HepG2 (cell line): ENCODE results near the gene LNX2.

Source experiments
- HNRNPH1 ChIP-seq: fragments of 200-400 bp; formaldehyde crosslinking; optimal IDR thresholded peaks from 2 replicates; pipeline ENCODE3; 2017; ENCODE audit warnings: mild to moderate bottlenecking, low read depth, low read length
- KDM1A ChIP-seq: IDR thresholded peaks from 2 replicates; pipeline ENCODE4 v1.6.1; 2016; ENCODE audit warnings: missing compliant biosample characterization
- MAZ ChIP-seq, 2 experiments: sonication (generic) in 1 of 2; formaldehyde crosslinking in 1 of 2; IDR thresholded peaks; 2 replicates each; pipeline versions ENCODE4 v1.5.0 to v1.6.1; 2012 to 2020; ENCODE audit warnings: low read depth in 2 of 2, mild to moderate bottlenecking in 2 of 2, borderline replicate concordance in 1 of 2, improper control_type of control experiment in 1 of 2, low read length in 1 of 2, missing genetic modification reagents in 1 of 2, moderate library complexity in 1 of 2
- NR2C2 ChIP-seq: sonication (generic); formaldehyde crosslinking; IDR thresholded peaks from 2 replicates; pipeline ENCODE4 v1.4.0; 2020; ENCODE audit warnings: missing genetic modification reagents, mild to moderate bottlenecking, moderate library complexity, borderline replicate concordance
- ZNF138 ChIP-seq: sonication (generic); formaldehyde crosslinking; IDR thresholded peaks from 2 replicates; pipeline ENCODE4 v1.5.0; 2020; ENCODE audit warnings: mild to moderate bottlenecking, low read depth, missing genetic modification reagents
- ZNF296 ChIP-seq: sonication (generic); formaldehyde crosslinking; conservative IDR thresholded peaks from 2 replicates; pipeline ENCODE4 v1.5.0; 2020; ENCODE audit warnings: mild to moderate bottlenecking, missing genetic modification reagents
- ZNF510 ChIP-seq: sonication (generic); formaldehyde crosslinking; IDR thresholded peaks from 2 replicates; pipeline ENCODE4 v1.4.0; 2020; ENCODE audit warnings: low read depth, mild to moderate bottlenecking, missing genetic modification reagents
- TF ChIP-seq, protein P1 (sequence below): sonication (generic); formaldehyde crosslinking; IDR thresholded peaks from 2 replicates; pipeline ENCODE4 v1.8.1; 2022; ENCODE audit warnings: low read depth, mild to moderate bottlenecking, missing genetic modification reagents

- TF ChIP-seq MAZ (IDR thresholded peaks at IDR 0.05; ENCODE audit: borderline replicate concordance, low read depth, low read length) (no peak), MAZ (CRISPR knock-in tag; IDR thresholded peaks at IDR 0.05; ENCODE audit: low read depth) (no peak), NR2C2 (CRISPR knock-in tag) (no peak), ZNF138 (CRISPR knock-in tag) (no peak), ZNF296 (CRISPR knock-in tag) (no peak), ZNF510 (CRISPR knock-in tag) (no peak), HNRNPH1 (no peak), KDM1A (CRISPR knock-in tag) (no peak)
- TF ChIP-seq, protein P1, sequence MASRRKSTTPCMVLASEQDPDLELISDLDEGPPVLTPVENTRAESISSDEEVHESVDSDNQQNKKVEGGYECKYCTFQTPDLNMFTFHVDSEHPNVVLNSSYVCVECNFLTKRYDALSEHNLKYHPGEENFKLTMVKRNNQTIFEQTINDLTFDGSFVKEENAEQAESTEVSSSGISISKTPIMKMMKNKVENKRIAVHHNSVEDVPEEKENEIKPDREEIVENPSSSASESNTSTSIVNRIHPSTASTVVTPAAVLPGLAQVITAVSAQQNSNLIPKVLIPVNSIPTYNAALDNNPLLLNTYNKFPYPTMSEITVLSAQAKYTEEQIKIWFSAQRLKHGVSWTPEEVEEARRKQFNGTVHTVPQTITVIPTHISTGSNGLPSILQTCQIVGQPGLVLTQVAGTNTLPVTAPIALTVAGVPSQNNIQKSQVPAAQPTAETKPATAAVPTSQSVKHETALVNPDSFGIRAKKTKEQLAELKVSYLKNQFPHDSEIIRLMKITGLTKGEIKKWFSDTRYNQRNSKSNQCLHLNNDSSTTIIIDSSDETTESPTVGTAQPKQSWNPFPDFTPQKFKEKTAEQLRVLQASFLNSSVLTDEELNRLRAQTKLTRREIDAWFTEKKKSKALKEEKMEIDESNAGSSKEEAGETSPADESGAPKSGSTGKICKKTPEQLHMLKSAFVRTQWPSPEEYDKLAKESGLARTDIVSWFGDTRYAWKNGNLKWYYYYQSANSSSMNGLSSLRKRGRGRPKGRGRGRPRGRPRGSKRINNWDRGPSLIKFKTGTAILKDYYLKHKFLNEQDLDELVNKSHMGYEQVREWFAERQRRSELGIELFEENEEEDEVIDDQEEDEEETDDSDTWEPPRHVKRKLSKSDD (CRISPR knock-in tag) = no peak
Observed at GRCh38 chr13:27528908-27529307, 91.4 kb downstream of the LNX2 start.
